HuH-7 (cell line): ENCODE measurements around the gene DOCK10.
"Not testable (repeated sequence)": the region's sequence is repeated elsewhere in the genome, so short reads cannot be mapped to it uniquely, and the experiment has no call there.

Experiments
- DNase-seq: peaks from one replicate; pipeline ENCODE4 v3.0.0; 2011; ENCODE audit warnings: low spot score

Gene DOCK10

GRCh38 chr2:225041851-225042799 is at the start of gene DOCK10:
DOCK10 (minus strand) TSS chr2:225042468; CDS start chr2:225042374, 94 bp downstream.
- DNase-seq, result no peak

GRCh38 chr2:225091336-225091735 is 49.1 kb upstream of the DOCK10 start:
- no peak for DNase-seq

DNA sequence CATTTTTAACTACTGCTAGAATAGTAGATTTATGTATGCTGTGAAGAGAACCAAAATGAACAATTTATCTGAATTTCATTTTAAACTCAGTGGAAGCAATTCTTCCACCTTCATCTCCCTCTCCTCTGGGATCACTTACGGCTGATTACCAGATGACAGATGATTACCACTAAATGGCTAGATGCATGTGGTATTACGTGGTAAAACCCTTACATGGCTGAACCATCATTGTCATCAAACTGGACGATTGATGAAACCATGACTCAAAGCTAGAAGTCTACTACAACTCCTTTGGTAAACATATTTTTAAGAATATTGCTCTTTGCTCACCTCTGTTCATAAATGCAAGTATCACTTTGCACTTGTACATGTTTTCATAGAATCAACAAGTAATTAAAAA is 48.5 kb upstream of the DOCK10 start:
- DNase-seq, result no peak

GRCh38 chr2:225086915-225087314 is 44.6 kb upstream of the DOCK10 start:
- DNase-seq, result no peak

DNA sequence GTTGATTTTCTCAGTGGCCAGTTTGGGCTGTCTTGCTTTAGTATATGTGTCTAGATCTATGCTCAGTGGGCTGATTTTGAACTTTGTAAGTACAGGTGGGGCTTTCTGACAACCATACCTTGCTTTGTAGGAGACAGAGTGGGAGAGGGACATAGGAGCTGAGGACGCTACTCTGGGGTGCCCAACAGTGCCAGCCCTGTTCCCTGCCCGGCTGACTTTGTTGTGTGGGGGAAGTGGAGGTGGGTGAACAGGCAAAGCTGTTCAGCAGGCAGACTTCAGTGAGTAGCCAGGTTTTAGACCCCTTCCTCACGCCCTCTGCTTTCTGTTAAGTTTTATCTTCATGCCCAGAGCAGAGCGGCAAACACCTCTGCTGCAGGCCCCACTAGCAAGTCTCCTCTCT is 44.2 kb upstream of the DOCK10 start:
- DNase-seq, result no peak

DNA sequence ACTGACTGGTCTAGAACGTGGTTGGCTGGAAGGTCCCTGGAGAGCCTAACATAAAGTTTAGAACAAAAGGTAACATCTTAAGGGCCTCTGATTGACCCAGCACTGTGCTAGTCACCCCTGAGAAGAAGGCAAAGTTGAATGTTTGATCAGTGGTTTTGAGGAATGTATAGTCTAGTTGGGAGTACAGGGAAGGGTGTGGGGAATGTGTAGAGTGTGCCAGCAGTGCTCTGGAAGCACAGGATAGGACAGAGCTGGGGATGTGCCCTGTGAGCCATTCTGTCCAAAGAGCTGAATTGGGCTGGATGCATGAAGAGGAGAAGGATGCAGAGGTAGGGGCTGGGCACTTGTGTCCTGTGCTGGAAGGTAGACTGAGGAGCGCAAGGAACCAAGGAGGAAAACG is 41.0 kb upstream of the DOCK10 start:
- no peak for DNase-seq

DNA sequence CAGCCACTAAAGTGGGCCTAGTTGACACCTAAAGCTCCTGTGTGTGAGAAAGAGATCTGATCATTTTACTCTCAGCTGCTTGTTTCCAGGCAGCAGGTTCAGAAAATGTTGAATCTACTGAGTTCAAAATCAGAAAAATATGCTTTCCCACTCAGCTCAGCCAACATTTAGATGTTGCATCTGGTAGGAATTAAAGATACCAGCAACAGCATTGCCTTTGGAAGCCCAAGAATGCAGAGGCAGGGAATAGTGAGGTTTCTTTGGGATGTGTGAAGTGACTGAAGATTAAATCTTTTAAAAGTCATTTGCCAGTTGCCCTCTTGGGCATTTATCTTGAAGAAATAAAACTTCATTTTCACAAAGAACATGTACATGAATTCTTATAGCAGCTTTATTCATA is 33.9 kb upstream of the DOCK10 start:
- DNase-seq, result no peak

DNA sequence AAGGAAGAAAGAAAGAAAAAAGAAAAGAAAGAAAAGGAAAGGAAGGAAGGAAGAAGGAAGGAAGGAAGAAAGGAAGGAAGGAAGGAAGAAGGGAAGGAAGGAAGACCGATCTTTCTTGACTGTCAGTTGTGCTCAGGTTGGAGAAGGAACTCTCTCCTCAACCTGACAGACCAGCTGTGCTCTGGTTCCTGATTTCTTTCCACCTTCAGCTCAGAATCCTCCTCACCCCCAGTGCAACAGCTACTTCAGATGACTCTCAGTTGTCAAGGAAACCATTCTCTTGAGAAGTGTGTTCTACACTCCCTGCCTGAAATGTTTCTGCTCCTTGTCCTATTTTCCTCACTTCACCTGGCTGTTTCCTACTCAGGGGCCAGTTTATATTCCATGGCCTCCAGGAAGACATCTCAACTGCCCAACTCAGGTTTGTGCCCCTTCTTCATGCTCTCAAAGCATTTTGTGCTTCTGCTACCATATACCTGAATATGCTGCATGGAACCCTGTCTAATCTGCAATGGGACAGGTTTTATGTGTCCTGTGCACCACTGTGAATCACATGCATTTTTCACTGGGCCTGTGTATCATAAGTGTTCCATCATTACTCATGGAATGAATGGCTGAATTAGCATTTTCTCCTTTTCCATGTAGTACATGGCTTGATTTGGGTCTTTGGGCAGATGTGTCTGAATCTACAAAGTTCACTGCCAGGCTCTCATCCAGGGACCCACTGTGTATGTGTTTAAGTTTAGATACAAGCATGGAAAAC is 32.8 kb upstream of the DOCK10 start:
- no peak for DNase-seq

DNA sequence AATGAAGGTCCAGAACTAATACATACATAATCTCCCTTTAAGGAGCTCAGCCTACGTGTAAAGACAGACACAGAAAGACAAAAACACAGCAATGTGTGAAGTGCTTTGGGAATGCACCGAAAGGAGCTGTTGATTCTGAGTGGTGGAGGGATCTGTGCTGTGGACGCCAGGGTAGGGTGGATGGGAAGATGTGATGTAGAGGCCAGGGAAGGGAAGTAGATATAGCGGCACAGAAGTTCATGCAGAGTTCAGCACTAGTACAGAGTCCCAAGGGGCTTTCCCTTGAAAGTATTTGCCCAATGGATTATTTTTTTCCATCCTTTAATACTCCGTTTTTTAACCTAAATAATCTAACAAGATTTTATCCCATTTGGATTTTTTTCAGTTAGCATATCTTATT is 32.1 kb upstream of the DOCK10 start:
- no peak for DNase-seq

DNA sequence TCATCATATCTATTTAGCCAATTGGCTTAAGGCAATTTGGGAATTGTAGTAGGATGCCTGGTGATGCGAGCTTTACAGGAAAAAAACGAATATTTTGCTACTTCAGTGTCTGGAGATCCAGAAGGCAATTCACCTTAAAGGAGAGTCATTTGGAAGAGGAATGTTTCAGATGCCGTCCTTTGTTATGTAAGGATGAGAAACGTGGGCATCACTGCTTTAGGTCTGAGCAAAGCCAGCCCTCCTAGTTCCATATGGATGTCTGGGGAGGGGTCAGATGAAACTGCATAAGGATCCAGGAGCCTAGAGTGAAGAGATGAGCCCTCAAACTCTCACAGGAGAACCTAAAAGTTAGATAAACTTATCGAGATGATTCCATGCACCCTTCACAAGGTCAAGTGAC is 30.9 kb upstream of the DOCK10 start:
- no peak for DNase-seq

DNA sequence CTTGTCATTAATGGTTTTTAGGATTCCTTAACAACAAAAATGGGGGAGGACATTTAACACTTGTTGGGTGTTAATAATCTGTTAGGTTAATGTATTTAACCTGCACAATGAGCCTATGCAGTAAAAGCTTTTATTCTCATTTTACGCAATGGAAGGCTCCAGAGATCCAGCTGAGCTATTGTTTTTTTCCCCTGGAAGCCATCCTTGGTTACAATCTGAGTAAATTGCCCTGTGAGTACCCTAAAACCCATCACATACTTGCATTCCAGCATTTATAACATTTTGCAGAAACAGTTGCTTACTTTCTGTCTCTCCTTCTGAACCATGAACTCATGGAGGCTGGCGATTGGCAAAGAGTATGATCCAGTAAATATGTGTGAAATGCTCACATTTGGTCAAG is 30.2 kb upstream of the DOCK10 start:
- DNase-seq, result no peak

- no peak for DNase-seq
These were observed 28.5 kb upstream of the DOCK10 start for GRCh38 chr2:225070811-225071210.

- DNase-seq, result no peak
These were observed 27.7 kb upstream of the DOCK10 start for GRCh38 chr2:225069966-225070365.

DNA sequence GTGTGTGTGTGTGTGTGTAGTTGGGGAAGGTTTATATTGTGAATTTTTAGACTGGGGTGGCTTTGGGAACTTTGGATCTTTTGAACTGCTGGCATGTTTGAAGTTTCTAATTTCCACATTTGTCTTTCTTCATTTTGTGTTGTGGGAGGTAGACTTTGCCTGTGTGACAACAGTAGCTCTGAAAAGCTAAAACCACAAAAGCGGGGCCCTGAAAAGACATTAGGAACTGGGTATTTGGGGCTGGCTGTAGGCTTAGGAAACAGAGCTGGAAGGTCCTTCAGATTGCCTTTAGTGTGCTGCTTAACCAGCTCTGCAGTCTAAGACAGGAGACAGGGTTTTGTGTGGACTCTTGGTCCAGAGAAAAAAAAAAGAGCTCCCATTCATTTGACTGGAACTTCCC is 27.2 kb upstream of the DOCK10 start:
- DNase-seq, result no peak

- DNase-seq, result no peak
These were observed 23.6 kb upstream of the DOCK10 start for GRCh38 chr2:225065882-225066281.

- DNase-seq, result no peak
These were observed 22.7 kb upstream of the DOCK10 start for GRCh38 chr2:225064928-225065327.

DNA sequence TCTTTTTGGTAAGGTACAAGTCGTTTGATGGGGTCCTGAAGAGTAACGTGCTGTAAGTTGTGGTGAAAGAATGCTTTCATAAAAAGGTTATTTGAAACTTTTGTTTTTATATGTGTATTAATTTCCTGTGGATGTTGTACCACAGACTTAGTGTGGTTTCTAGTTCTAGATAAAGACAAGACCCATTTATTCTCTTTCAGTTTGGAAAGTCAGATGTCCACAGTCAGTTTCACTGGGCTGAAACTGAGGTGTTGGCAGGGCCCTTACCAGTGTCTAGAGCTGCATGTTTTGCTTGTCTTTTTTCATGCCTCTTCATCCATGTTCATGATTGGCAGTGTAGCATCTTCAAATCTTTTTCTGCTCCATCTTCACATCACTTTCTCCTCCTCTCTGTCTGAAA is 22.1 kb upstream of the DOCK10 start:
- no peak for DNase-seq

GRCh38 chr2:225056330-225057073 is 14.2 kb upstream of the DOCK10 start:
- no peak for DNase-seq

- no peak for DNase-seq
These were observed 13.4 kb upstream of the DOCK10 start for GRCh38 chr2:225055714-225056113.

- no peak for DNase-seq
These were observed 10.4 kb upstream of the DOCK10 start for GRCh38 chr2:225052703-225053102.

DNA sequence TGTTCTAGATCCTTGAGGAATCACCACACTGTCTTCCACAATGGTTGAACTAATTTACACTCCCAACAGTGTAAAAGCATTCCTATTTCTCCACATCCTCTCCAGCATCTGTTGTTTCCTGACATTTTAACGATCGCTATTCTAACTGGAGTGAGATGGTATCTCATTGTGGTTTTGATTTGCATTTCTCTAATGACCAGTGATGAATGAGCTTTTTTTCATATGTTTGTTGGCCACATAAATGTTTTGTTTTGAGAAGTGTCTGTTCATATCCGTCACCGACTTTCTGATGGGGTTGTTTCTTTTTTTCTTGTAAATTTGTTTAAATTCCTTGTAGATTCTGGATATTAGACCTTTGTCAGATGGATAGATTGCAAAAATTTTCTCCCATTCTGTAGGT is 5.2 kb upstream of the DOCK10 start:
- not testable (repeated sequence) for DNase-seq

DNA sequence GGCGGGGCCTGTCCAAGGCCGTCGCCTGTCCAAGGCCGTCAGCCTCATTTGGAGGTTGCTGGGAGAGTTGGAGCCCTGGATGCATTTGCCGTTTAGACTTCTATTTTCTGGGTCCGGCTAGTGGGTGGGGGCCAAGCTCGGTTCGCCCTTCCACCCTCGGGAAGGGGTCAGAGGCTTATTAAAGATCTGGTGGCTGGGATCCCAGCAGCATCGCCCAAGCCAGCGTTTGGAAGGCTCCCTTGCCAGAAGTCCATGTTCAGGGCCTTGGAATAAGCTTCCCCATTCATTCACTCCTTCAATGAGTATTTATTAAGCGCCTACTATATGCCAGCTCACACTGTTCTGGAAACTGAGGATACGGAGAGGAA is 516 bp upstream of the DOCK10 start:
- no peak for DNase-seq
